ENCODE results near the gene AMOT.

AMOT gene

GRCh38 chrX:112839856-112840255, 775 bp downstream of the AMOT start:
- no peak for FAIRE-seq

GRCh38 chrX:112837531-112837930, 3.1 kb downstream of the AMOT start:
- FAIRE-seq = no peak
- DNase-seq (ENCODE audit: insufficient read length, low spot score) = no peak

More at GRCh38 chrX:112839856-112840255, 775 bp downstream of the AMOT start:
- DNase-seq (ENCODE audit: insufficient read length, low spot score) = no peak

- FAIRE-seq (no peak), DNase-seq (ENCODE audit: insufficient read length, low spot score) (no peak)
Measured at GRCh38 chrX:112835019-112835418, 5.6 kb downstream of the AMOT start.

- FAIRE-seq = no peak
- DNase-seq (ENCODE audit: insufficient read length, low spot score) = no peak
Measured at GRCh38 chrX:112834031-112834845, 6.4 kb downstream of the AMOT start.

GRCh38 chrX:112832481-112833095, 8.0 kb downstream of the AMOT start:
- FAIRE-seq = no peak
- no peak for DNase-seq (ENCODE audit: insufficient read length, low spot score)

- FAIRE-seq (no peak), DNase-seq (ENCODE audit: insufficient read length, low spot score) (no peak)
Measured at GRCh38 chrX:112830540-112830939, 10.1 kb downstream of the AMOT start.

- no peak for FAIRE-seq
- no peak for DNase-seq (ENCODE audit: insufficient read length, low spot score)
Measured at GRCh38 chrX:112827292-112827903, 13.2 kb downstream of the AMOT start.

GRCh38 chrX:112826023-112826422, 14.6 kb downstream of the AMOT start:
- FAIRE-seq (no peak), DNase-seq (ENCODE audit: insufficient read length, low spot score) (no peak)

GRCh38 chrX:112822892-112823291, 17.7 kb downstream of the AMOT start:
- no peak for FAIRE-seq
- no peak for DNase-seq (ENCODE audit: insufficient read length, low spot score)

GRCh38 chrX:112820364-112821268, 20.0 kb downstream of the AMOT start:
- DNase-seq (ENCODE audit: insufficient read length, low spot score) = no peak
- no peak for FAIRE-seq

- FAIRE-seq = no peak
- no peak for DNase-seq (ENCODE audit: insufficient read length, low spot score)
Measured at GRCh38 chrX:112819813-112820212, 20.8 kb downstream of the AMOT start.

GRCh38 chrX:112819008-112819640, 21.5 kb downstream of the AMOT start:
- DNase-seq (ENCODE audit: insufficient read length, low spot score) (peak; percentile 14), FAIRE-seq (no peak)

- DNase-seq (ENCODE audit: insufficient read length, low spot score) (no peak), FAIRE-seq (no peak)
Measured at GRCh38 chrX:112818114-112819007, 22.3 kb downstream of the AMOT start.

- FAIRE-seq = no peak
- DNase-seq (ENCODE audit: insufficient read length, low spot score) = no peak
Measured at GRCh38 chrX:112816908-112817307, 23.7 kb downstream of the AMOT start.

GRCh38 chrX:112814496-112814895, 26.1 kb downstream of the AMOT start:
- FAIRE-seq (no peak), DNase-seq (ENCODE audit: insufficient read length, low spot score) (no peak)

- DNase-seq (ENCODE audit: insufficient read length, low spot score) (no peak), FAIRE-seq (no peak)
Measured at GRCh38 chrX:112812741-112813140, 27.9 kb downstream of the AMOT start.

- FAIRE-seq (no peak), DNase-seq (ENCODE audit: insufficient read length, low spot score) (no peak)
Measured at GRCh38 chrX:112808651-112809195, 31.9 kb downstream of the AMOT start.

- DNase-seq (ENCODE audit: insufficient read length, low spot score) (no peak), FAIRE-seq (no peak)
Measured at GRCh38 chrX:112808007-112808406, 32.6 kb downstream of the AMOT start.

GRCh38 chrX:112803060-112803459, 37.6 kb downstream of the AMOT start:
- FAIRE-seq = no peak
- no peak for DNase-seq (ENCODE audit: insufficient read length, low spot score)
